Measurements from ENCODE around the gene CD27.
A peak's percentile ranks its signal among the peaks of the same experiment; 100 is the strongest.

Gene CD27

GRCh38 chr12:6500466-6500865 lies 55.7 kb downstream of the CD27 start:
- Mint-ChIP-seq H3K36me3 (ENCODE audit: low read depth) (peaks cover 48% of the 10 kb centered on the region), H3K4me3 (no peak overlapping the region)

More at GRCh38 chr12:6500466-6500865, 55.7 kb downstream of the CD27 start:
- peak overlapping the region; percentile 27 for H3K27ac Mint-ChIP-seq
- H3K27me3 Mint-ChIP-seq (ENCODE audit: low read depth, poor library complexity): no peaks in the 10 kb centered on the region
- H3K9me3 Mint-ChIP-seq: no peaks in the 10 kb centered on the region
- no peak for DNase-seq
- TF ChIP-seq CTCF (IDR thresholded peaks at IDR 0.05): no peak
- H3K4me1 Mint-ChIP-seq: peaks cover 10% of the 10 kb centered on the region

All from nephron progenitor cell (in vitro differentiated cells).